Measurements from ENCODE around the gene MECR.

DNA sequence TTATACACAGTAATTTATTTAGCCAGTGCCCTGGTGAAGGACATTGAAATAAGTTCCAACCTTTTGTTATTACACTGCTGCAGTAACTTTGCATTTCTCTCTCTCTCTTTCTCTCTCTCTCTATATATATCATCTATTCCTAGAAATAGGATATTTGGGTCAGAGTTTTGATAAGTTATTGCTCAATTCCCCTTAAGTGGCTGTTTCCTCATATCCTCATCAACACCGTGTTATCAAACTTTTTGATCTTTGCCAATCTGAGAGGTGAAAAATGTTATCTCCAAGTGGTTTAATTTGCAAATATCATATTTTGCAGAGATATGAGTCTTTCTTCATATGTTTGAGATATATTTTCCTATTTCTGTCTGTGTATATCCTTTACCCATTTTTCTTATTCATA lies 47.4 kb downstream of the MECR start:
- no peak for TF ChIP-seq POLR2A (IDR thresholded peaks at IDR 0.05; ENCODE audit: low read depth, low read length)
- no peak for TF ChIP-seq TAF1 (IDR thresholded peaks at IDR 0.05; ENCODE audit: borderline replicate concordance, low read depth, low read length)
- no peak for TF ChIP-seq POLR2AphosphoS5 (IDR thresholded peaks at IDR 0.05; ENCODE audit: low read depth, low read length)

All from GM12892 (cell line).